HG03565 (cell line): ENCODE measurements around the gene CYP4F11.
"Not testable (repeated sequence)": the region's sequence is repeated elsewhere in the genome, so short reads cannot be mapped to it uniquely, and the experiment has no call there.

Experiments used
- ATAC-seq: cut with Tn5 transposase; IDR thresholded peaks from one replicate; pipeline ENCODE4 v1.9.1; 2021; ENCODE audit warnings: mild to moderate bottlenecking, moderate library complexity; ENCODE audit not compliant: unreplicated experiment

The CYP4F11 gene

DNA sequence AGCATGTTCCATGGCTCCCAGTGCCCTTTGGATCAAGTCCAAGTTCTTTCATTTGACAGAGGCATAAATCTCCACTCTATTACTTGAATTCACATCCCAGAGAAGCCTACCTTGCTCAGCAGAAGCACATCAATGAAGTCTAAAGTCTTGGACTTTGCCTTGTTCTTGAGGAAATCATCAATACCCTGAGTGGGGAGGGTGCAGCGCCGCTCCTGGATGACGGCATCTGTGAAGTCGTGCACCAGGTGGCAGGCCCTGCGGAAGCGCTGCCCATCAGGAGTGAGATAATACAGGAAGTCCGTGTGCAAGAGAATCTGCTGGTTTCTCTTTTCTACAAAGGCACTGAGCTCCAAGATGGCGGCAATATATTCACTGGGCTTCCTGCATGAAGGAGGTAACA lies 10.6 kb downstream of the CYP4F11 start:
- no peak for ATAC-seq

- ATAC-seq: no peak
Measured at GRCh38 chr19:15922021-15922420, 12.3 kb downstream of the CYP4F11 start.

DNA sequence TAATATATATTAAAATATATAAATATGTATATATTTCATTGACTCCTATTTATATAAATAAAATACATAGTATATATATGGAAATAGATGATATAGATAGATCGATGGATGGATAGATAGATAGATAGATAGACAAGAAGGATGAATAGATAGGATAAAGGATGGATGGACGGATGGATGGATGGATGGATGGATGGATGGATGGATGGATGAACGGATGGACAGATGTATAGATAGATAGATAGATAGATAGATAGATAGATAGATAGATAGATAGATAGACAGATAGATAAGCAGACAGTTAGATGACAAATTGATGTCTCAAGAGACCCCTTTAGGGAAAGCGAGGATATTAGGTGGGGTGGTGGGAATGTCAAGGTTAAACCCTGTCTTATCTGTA lies 15.1 kb downstream of the CYP4F11 start:
- no peak for ATAC-seq

DNA sequence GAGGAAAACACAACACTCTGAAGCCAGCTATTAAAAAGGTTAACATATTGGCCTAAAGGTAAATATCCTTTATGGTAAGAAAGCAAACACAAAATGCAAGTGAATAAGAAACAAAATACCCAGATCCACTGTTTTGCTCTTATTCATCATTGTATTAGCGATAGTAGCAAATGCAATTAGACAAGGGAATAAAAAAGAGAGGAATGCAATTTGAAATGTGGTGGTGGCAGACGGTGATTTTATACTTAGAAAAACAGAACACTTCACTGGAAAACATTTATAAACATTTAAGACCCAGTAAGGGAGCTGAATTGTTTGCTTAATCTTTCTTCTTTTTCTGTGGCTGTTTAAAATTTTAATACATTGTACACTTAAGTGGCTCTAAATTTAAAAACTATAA lies 19.2 kb downstream of the CYP4F11 start:
- no peak for ATAC-seq

DNA sequence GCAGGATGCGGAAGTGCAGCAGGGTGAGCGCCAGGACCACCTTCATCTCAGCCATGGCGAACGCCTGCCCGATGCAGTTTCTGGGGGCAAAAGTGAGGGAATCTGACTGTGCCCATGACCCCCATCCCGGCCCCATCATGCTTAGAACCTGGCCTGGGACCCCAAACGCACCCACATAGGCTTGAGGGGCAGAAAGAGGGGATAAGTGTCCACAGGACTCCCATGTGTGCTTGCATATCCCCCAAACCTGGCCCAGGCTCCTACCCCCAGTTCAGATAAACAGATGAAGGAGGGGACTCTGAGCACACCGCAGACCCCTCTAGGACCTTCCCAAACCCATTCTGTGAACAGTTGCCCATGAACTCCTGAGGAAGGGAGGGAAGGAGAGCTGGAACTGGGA lies 20.5 kb downstream of the CYP4F11 start:
- ATAC-seq: no peak

GRCh38 chr19:15913384-15913783 lies 20.9 kb downstream of the CYP4F11 start:
- ATAC-seq: no peak

GRCh38 chr19:15911599-15912235 lies 22.6 kb downstream of the CYP4F11 start:
- no peak for ATAC-seq

DNA sequence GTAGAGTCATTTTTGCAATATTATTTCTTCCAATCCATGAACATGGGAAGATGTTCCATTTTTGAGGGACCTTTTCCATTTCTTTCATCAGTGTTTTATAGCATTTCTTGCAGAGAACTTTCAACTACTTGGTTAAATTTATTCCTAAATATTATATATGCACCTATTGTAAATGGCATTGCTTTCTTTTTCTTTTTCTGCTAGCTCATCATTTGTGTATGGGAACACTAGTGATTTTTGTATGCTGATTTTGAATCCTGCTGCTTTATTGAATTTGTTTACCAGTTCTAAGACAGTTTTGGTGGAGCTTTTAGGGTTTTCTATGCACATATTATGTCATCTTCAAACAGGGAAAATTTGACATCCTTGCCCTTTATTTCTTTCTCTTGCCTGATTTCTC lies 29.3 kb downstream of the CYP4F11 start:
- no peak for ATAC-seq

GRCh38 chr19:15902898-15903297 lies 31.4 kb downstream of the CYP4F11 start:
- ATAC-seq: not testable (repeated sequence)

DNA sequence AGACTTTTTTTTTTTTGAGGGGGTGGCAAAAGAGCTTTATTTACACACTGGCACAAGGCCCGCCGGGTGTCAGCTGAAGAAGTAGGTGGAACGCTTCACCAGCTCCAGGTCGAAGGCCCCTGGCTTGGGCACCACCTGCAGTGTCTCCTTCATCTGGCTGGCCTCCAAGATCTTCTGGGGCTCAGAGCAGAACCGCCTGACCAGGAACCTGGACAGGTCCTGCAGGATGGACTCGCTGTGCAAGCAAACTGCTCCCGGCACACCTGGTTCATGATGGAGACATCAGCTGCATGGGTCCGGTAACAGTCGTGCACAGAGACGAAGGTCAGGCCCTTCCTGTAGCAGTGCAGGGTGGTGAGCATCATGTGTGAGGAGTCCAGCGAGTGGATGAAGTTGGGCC lies 32.1 kb downstream of the CYP4F11 start:
- no peak for ATAC-seq

DNA sequence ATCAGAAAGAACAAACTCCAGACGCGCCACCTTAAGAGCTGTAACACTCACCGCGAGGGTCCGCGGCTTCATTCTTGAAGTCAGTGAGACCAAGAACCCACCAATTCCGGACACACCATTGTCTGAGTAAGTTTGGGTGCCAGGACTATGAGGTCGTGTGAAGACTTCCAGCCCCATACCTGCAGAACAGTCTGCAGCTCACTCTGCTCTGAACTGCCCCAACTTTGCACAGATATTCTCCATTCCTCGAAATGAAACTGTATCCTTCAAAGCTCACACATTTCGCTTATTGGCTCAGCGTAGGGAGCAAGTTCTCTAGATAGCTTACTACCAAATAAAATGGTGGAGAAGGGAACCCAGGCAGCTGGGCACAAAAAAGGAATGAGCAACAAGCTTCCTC lies 33.8 kb downstream of the CYP4F11 start:
- ATAC-seq: no peak

- not testable (repeated sequence) for ATAC-seq
Measured at GRCh38 chr19:15900032-15900431, 34.3 kb downstream of the CYP4F11 start.

- not testable (repeated sequence) for ATAC-seq
Measured at GRCh38 chr19:15899561-15899960, 34.8 kb downstream of the CYP4F11 start.

DNA sequence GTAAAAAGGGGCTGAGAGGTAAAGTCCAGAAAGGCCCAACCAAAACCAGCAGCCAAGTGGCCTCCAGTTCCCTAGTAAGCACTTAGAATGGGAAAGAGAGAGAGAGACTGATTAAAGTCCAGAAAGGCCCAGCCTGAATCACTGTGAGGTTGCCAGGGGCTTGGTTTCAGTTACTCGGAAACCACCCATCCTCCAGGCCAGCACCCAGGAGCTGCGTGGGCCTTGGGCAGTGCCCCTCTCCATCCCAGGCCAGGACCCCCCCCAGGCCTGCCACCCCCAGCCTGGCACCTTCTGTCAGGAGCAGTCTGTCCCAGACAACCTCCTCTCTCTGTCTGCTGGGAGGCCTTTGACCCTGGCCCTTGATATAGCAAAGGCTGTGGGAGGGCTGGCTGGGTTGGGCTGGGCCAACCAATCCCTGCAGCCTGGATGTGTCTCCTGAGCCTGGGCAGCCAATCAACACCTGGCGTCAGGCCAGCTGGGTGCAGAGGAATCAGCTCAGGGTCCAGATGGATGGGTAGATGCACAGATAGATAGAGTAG lies 36.5 kb downstream of the CYP4F11 start, which contains the start of gene CYP4F2:
Gene CYP4F2, minus strand, starts transcription at position 337 of the 539 bp plus-strand sequence. CDS start 463 bp downstream, outside the sequence.
- no peak for ATAC-seq

DNA sequence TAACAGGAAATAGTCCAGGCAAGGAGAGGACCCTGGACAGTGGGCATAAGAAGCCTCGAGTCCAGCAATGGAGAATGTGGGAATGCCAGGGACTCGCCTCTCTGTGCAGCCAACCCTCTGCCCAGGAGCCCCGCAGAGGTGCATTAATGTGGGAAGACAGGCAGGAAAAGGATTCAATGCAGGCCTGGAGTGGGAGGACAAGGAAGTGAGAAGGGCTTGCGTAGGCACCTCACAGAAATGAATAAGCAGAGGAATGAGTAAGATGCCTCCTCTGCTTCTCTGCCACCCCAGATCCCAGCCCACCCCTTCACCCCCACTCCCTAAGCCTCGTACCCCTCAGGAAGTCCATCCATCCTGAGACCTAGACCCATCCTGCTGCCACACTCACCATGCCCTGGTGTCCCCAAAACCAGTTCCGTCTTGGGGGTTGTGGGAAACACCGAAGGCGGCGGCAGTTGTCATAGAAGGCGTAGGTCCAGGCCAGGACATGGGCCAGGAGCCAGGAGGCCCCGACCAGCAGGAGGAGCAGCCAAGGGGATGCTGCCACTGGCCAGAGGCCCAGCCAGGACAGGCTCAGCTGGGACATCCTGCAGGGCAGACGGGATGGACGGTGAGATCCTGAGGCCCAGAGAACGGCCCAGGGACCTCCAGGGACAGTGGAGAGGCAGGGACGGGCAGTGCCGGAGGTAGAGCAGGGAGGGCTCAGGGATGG lies 37.1 kb downstream of the CYP4F11 start:
- ATAC-seq: no peak

DNA sequence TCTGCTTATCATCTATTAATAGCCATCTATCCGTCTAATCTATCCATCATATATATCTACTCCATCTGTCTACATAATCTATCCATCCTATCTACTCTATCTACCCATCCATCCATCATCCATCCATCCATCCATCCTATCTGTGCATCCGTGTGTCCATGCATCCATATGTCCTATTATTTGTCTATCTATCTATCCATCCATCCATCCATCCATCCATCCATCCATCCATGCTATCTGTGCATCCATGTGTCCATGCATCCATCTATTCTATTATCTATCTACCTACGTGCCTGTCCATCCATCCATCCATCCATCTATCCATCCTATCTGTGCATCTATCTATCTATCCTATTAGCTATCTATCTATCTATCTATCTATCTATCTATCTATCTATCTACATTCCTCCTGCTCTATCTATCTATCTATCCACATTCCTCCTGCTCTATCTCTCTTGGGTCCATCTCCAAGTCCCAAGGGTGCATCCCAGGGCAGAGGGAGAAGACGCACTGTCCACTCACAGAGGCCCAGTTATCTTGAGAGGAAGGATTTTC lies 38.4 kb downstream of the CYP4F11 start:
- no peak for ATAC-seq

DNA sequence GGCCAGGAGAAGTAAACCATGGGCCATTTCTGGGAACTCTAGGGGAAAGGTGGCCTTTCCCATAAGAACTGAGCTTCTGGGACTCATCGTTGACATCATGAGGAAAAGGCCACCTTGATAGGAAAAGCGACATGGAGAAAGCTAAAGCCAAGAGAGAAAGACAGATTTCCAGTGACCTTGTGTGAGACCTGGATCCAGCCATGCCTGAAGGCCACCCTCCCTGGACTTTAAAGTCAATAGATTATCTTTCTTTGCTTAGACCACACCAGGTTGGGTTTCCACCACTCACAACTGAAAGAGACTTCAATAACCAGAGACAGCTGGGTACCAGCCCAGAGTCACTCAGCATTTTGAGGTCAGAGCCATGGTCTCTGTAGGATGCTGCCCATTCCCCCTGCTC lies 40.0 kb downstream of the CYP4F11 start:
- no peak for ATAC-seq

DNA sequence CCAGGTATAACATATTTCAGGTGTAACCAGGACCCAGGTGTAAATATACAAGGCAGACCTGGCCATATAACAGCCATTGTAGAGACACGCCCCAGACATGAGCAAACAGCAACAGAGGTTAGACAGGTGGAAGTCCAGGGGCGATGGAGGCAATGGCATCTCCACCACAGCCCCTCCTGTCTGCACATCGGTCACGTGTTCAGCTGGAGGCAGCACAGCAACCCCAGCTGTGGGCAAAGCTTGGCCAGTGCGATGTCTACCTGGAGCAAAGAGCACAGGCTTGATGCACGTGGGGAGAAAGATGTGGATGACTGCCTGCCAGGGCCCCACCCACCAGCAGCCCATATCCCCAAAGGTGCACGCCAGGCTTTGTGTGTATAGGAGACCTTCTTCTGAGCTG lies 40.9 kb downstream of the CYP4F11 start:
- ATAC-seq: no peak

GRCh38 chr19:15892012-15892411 lies 42.3 kb downstream of the CYP4F11 start:
- no peak for ATAC-seq

GRCh38 chr19:15891434-15891833 lies 42.9 kb downstream of the CYP4F11 start:
- no peak for ATAC-seq

DNA sequence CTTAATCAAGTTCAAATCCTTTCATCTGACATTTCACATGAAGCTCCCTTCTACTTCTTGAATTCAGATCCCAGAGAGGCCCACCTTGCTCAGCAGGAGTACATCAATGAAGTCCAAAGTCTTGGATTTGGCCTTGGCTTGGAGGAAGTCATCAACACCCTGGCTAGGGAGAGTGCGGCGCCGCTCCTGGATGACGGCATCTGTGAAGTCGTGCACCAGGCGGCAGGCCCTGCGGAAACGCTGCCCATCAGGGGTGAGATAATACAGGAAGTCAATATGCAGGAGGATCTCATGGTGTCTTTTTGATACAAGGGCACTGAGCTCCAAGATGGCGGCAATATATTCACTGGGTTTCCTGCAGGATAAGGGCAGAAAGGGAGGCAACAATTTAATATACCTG lies 45.0 kb downstream of the CYP4F11 start:
- not testable (repeated sequence) for ATAC-seq

GRCh38 chr19:15885919-15886318 lies 48.4 kb downstream of the CYP4F11 start:
- no peak for ATAC-seq
